Sciatic nerve (tissue), 2 donors: ENCODE data around the gene HDAC4. TPM values are rescaled to one million over a fixed set of nuclear protein-coding genes. Genes with fewer than 3 reads are reported as not detected.
A peak's percentile ranks its signal among the peaks of the same experiment; 100 is the strongest.

Experiments used
- ATAC-seq: fragments of 200-7000 bp; cut with Tn5 transposase; one replicate; pipeline ENCODE4 v1.9.1; 2020; ENCODE audit warnings: mild to moderate bottlenecking, moderate library complexity
- DNase-seq: peaks from one replicate; pipeline ENCODE4 v3.0.0-alpha.2; 2020; ENCODE audit warnings: low spot score
- intact Hi-C: fragments of 100-400 bp; cut with DNase I; formaldehyde crosslinking; loops from one replicate; pipeline ENCODE4 v1.14.2; 2022
- total RNA-seq: library from RNA; stranded (reverse); fragmentation: NEBNext Ultra II Directional; extraction: Animal tissue kit (Norgen Biotek cat#: 25700); gene quantifications from one replicate; pipeline ENCODE4 v1.2.1, GENCODE V29; 2021
- donor health status: DM: no; HTN: no; CAD: no.
- donor health status: DM: no; HTN: no; CAD: no.

The HDAC4 gene
- total RNA-seq, 1 donor from 2014 or later: 99.5 TPM

GRCh38 chr2:239130041-239130440, 270.8 kb downstream of the HDAC4 start:
- ATAC-seq (no peak), DNase-seq (no peak)
- intact Hi-C loops: no loop called here

DNA sequence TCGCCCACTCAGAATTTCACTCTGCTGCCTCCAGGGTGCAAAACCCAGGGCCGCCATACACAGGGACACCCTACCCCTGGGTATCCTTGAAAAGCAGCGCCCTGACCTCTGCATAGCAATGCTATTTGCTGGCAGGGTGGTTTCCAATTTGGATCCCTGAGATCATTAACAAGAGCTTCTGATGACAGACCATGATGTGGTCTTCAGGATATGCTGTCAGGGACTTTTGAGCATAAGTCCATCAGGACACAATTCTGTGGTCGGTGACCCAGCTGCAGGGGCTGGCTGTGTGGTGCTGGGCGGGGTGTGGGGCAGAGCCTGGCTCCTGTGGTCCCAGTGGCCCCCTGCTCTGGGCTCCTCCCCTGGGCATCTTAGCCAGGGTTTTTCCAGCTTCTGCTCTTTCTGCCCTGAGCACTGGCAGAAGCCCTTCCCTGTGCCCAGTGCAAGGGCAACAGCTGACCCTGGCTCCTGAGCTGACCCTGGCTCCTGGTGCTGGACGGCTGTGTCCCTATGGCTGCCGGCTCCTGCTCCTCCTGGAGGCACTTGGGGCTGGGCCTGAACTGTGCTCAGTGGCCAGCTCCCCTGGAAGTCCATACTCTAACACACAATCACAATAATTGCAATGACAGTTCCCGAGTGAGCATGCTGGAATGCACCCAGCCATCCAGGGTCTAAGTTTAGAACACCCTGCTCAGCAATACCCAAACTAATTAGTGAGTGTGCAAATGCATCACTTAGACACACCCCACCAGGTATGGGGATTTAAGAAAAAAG, 271.5 kb downstream of the HDAC4 start:
- intact Hi-C loops: no loop called here
- DNase-seq (no peak), ATAC-seq (no peak)

GRCh38 chr2:239128706-239129105, 272.1 kb downstream of the HDAC4 start:
- peak; percentile 3 for ATAC-seq
- no peak for DNase-seq
- intact Hi-C loops: no loop called here

DNA sequence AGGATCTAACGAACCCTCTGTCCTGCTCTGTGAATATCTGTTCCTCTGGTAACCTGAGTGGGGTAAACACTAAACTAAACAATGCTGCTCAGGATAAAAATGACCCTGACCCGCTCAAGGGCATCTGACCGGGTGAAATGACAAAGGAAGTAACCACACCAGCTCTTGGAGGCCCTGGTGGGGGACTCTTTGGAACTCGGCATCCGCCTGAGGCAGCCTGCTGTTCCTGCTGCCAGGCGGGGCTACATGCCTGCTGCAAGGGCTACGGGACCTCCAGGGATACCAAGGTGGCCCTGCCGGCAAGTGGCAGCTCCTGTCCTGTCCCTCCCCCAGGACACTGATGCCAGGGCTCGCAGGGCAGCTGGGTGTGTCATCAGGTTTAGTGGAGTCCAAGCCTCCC, 273.3 kb downstream of the HDAC4 start:
- intact Hi-C loops: no loop called here
- DNase-seq: no peak
- no peak for ATAC-seq

GRCh38 chr2:239125726-239126675, 274.8 kb downstream of the HDAC4 start:
- DNase-seq (no peak), ATAC-seq (no peak)
- intact Hi-C loops: no loop called here

- ATAC-seq: no peak
- DNase-seq: no peak
Observed at GRCh38 chr2:239124152-239124899, 276.5 kb downstream of the HDAC4 start.

DNA sequence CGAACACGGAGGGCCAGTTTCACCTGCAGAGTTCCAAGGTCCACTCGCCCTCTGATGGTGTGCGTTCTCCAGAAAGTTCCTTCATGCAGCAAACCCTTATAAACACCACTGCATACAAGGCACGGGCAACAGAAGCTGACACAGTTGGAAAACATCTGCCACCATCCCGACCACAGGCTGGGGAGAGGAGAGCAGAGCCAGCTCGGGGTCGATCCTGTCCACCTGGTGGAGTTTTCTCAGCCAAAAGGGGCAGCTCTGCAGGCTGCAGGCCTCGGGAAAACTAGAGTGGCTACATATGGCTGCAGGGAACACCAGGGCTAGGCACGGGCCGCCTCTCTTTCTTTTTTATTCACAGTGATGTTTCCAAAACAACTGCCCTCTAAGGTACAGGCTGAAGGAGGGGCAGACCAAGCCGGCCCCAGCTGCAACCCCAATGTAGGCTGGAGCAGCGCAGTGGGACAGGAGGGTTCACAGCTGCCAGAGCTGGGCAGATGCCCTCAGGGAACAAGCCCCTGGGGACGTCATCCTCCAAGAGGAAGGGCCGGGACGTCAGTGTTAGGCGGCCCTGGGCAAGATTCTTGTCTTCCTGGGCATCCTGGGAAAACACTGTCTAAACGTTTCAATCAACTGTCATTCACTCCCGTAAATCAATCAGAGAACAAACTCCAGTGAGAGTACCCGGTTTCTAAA, 278.3 kb downstream of the HDAC4 start:
- intact Hi-C loops: no loop called here
- DNase-seq (no peak), ATAC-seq (no peak)

More at GRCh38 chr2:239124152-239124899, 276.5 kb downstream of the HDAC4 start:
- intact Hi-C loops: no loop called here

- DNase-seq (peak; percentile 86), ATAC-seq (peak; percentile 89)
- intact Hi-C loops: no loop called here
Observed at GRCh38 chr2:239121600-239122012, 279.2 kb downstream of the HDAC4 start.

- intact Hi-C loops: no loop called here
- no peak for DNase-seq
- no peak for ATAC-seq
Observed at GRCh38 chr2:239120664-239121063, 280.2 kb downstream of the HDAC4 start.

DNA sequence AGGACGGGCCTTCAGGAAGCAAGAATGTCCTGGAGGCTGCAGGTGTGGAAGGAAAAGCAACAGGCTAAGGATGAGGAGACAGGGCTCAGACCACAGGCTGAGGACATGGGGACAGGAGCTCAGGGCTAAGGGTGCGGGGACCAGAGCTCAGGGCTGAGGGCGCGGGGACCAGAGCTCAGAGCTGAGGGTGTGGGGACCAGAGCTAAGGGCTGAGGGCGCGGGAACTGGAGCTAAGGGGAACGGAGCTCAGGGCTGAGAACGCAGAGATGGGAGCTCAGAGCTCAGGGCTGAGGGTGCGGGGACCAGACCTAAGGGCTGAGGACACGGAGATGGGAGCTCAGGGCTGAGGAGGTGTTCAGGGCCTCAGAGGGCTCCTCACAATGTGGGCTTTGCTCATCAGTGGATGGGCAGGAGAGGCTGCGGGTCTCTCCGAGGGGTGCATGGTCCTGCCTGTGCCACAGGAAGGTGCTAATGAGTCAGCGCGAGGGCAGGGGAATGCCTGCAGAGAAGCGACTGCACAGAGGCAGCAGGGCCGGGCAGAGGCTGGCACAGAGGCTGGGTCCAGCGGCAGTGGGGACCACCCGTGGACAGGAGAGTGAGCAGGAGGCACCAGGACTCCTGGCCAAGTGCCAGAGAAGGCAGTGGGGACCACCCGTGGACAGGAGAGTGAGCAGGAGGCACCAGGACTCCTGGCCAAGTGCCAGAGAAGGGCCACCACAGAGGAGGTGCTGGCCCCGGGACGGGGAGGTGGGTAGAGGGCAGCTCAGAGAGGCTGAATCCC, 281.3 kb downstream of the HDAC4 start:
- no peak for ATAC-seq
- intact Hi-C loops: no loop called here
- DNase-seq: no peak

- DNase-seq: no peak
- intact Hi-C loops: no loop called here
- no peak for ATAC-seq
Observed at GRCh38 chr2:239118675-239119211, 282.1 kb downstream of the HDAC4 start.

- intact Hi-C loops: no loop called here
- ATAC-seq: no peak
- DNase-seq: no peak
Observed at GRCh38 chr2:239118264-239118663, 282.6 kb downstream of the HDAC4 start.

GRCh38 chr2:239117831-239118230, 283.0 kb downstream of the HDAC4 start:
- DNase-seq (no peak), ATAC-seq (no peak)
- intact Hi-C loops: no loop called here

GRCh38 chr2:239116456-239117246, 284.2 kb downstream of the HDAC4 start:
- DNase-seq (no peak), ATAC-seq (no peak)
- intact Hi-C loops: no loop called here

DNA sequence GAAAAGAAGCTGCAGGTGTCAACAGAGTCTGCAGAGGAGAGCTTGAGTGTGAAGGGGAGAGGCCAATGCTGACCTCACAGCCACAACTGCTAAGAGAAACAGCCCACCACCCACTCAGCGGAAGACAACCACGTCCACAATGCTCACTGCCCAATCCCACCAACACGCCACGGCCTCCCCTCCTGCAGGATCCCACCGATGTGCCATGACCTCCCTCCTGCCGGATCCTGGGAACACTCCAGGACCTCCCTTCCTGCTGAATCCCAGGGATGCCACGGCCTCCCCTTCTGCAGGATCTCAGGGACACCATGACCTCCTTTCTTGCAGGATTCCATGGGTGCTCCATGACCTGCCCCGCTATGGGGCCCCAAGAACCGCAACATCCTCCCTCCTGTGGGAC, 285.2 kb downstream of the HDAC4 start:
- intact Hi-C loops: no loop called here

DNA sequence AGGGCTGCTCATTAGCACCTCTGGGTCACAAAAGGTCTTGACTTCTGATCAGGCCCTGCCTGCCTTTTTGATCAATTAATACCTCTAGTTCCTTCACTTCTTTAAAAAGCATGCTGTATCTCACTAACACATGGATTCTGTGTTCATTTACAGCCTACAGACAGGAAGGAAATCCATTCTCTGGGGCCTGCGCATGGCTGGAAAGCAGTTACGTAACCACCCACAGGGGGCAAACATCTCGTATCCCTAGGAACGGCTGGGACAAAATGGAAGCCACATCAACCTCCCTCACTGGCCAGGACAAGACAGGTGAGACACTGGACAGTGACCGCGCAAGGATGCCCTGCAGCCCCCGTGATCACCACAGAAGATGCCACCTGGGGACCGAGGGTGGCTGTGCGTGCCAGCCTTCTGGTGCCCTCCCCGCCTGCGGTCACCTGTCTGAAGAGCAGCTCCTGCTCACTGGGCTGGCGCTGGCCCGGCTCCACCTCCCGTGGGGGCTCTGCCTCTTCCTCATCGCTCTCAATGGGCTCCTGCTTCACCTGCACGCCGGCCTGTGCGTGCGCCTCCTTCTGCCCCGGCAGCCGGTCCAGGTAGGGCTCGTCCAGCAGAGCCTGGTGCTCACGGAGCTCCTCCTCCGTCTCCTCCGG, 286.1 kb downstream of the HDAC4 start:
- DNase-seq (no peak), ATAC-seq (no peak)
- intact Hi-C loops: no loop called here

More for the DNA sequence above, 285.2 kb downstream of the HDAC4 start:
- no peak for ATAC-seq
- DNase-seq: no peak
